HL-60/S4 (cell line): ENCODE data around the gene VEPH1.

Experiments
- in situ Hi-C: fragments of 300-500 bp; cut with MboI; formaldehyde crosslinking; loops from 2 replicates; pipeline ENCODE4 v1.14.3; 2022; ENCODE audit warnings: low sequenced_read_pairs

Gene VEPH1

DNA sequence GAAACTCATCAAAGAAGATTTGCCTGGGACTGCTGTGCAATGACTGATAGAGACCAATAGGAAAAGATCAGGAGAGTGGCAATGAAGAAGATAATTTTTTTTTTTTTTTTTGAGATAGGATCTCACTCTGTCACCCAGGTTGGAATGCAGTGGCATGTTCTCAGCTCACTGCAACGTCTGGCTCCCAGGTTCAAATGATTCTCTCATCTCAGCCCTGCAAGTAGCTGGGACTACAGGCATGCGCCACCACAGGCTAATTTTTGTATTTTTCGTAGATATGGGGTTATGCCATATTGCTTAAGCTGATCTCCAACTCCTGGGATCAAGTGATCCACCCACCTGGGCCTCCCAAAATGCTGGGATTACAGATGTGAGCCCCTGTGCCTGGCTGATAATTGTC is 226.4 kb downstream of the VEPH1 start:
- in situ Hi-C loops, result no loop called here

DNA sequence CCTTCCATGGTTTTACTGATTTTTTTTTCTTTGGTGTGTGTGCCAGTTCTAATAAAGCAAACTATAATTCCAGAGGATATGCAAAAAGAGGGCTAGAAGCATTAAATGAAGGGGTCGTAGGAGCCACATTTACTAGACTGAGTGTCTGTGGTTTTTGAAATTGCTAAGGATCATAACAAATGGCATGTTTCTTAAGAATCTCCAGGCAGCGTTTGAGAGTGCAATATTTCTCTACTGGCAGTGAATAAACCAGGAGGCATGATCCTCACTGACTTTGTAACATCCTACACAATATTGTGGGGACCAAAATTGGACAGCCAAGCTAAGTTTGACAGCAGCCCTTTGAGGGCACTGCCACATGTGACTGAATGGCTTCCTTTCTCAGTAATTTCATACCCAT is 227.4 kb downstream of the VEPH1 start:
- in situ Hi-C loops, result no loop called here

DNA sequence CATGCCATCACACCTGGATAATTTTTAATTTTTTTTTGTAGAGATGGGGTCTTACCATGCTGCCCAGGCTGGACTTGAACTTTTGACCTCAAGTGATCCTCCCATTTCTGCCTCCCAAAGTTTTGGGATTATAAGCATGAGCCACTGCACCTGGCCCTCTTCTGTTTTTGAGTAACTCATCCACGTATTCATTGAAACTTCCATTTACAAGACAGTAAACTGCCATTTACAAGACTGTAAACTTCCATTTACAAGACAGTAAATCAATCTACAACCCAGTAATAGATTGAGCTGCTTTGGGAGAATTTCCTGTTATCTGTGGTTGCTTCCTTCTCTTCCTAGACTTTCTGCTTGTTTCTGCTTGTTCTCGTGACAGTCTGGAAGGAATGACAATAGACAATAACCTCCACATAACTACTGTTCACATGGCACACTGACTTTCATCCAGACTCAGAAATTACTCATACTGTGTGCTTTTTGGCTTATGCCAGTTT is 228.5 kb downstream of the VEPH1 start:
- in situ Hi-C loops, result no loop called here

DNA sequence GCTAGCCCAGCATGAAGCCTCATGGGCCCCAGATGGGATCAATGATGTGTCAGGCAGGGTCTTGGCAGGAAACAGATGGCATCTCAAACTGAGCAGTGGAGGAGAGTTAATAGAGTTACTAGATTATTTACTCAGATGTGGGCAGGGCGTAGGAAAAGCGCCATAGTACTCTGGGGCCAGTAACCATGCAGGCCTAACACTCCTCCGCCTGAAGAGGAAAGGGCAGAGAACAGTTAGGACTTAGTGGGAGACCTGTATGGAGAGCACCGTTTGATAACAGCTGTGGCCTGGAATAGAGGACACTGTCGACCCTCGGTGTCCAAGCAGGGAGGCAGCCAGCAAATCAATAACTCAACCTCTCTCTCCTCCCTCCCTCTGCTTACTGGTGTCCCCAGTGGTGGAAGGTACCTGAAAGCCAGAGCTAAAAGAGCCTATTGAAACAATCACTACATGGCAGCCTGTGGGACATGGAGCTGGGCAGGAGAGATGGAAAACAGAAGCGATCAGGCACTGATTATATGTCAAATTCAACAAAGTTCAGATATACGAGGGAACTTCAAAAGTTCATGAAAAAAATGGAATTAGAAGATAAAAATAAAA is 231.8 kb downstream of the VEPH1 start:
- in situ Hi-C loops, result no loop called here

DNA sequence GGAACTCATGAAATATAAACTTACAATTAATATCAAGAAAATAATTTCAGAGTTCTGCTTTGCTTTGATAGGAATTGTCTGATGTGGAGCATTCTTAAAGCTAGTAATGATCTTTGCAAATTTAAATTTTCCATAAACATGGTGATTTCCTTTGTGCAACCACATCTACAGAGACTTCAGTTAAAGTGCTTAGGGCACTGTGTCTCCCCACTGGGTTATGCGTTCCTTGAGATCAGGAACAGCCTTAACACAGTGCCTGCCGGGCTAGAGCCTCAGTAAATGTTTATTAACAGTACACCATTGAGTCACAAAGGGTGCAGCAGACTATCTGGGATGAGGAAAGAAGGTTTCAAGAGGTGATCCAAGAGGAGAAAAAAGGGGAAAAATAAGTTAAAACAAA is 235.2 kb downstream of the VEPH1 start:
- in situ Hi-C loops, result no loop called here

DNA sequence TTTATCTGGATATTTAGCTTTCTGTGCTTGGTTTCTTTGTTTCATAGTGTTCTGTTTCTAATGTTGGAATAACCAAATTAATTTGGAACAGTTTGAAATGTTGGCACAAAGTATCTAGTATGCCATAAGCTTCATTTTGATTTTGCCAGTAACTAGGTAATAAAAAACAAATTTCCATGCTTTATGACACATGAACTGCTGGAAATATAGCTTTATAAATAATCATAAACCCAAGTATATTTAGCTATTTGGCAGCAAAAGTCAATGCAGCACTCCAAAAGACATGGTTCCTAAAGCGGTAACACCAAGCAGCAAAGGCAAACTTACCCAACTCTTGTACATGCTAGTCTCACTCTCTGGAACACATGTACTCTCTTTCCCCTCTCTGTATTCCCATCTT is 237.3 kb downstream of the VEPH1 start:
- in situ Hi-C loops, result no loop called here

DNA sequence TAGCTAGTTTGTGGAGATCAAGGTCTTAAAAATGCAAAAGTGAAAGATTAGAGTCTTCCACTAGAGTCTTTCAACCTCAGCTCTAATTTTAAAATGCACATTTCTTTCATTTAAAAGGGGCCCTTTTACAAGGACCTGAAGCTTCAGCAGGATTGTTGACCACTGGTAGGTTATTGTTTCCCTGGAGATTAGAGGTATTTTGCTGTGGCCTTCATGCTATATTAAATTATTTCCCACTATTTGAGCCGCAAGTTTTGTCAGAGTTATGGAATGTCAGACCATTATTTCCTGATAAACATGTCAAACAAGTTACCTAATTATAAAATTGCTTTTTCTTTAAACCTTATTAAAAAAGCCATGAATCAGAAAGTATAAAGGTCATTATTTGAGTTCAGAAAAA is 240.2 kb downstream of the VEPH1 start:
- in situ Hi-C loops, result no loop called here

DNA sequence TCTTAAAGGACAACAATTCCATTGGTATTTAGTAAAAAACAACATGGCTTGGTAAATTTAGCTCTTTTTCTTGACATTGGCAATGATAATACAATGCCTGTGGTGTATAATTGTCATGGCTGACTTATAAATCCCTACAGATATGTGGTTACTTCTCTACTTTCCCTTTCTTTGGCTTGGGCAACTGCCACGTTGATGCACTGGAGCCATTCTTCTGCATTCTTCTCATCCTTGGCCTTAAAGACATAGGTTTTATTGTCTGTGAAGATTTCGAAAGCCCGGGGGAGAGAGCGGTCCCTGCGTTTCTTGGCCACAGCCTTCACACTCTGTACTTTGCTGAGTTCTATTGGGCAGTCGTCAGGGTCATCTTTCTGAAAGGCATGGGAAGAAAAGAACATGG is 242.2 kb downstream of the VEPH1 start:
- in situ Hi-C loops, result no loop called here

DNA sequence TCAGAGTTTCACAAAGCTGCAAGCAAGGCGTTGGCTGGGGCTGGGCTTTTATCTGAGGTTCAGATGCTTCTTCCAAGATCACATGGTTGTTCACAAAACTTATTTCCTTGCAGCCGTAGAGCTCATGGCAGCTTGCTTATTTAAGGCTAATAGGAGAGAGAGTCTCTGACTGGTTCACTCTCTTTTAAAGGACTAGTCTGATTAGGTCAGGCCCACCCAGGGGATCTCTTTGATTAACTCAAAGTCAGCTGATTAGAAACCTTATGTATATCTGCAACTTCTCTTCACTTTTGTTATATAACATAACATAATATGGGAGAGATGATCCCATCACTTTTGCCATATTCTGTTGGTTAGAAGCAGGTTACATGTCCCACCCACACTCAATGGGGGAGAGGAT is 243.4 kb downstream of the VEPH1 start:
- in situ Hi-C loops, result no loop called here

DNA sequence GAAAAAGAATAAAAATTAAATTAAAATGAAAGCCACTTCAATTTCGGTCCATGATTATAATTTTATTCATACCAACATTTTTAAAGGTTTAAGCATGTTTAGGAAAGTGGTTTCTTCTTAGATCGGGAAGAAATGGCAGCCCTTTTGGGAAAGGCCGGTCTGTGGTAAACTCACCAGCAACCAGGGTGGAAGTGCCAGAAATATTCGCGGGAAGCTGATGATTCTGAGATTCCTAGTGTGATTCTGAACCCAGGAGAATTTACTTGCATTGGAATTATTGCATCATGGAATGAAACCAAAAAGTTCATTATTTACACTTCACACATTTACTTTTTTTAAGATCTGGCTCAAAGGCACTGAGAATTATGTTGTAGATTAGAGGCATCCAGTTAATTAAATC is 246.1 kb downstream of the VEPH1 start:
- in situ Hi-C loops, result no loop called here

DNA sequence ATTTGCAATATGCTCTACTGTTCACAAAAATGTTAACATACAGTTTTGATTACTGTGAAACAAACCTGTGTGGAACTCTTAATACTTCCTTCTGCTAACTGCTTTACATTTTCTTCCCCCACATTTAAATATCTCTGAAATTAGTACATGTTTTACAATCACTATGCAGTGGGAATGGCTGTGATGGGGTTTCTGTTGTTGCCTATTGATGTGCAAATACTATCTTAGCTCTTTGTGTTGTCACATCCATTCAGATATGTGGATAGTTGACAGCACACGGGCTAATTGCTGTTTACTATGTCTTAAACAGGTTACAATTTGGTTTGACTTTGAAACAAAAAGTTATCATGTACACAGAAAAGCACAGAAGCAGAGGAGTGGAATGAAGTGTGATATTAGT is 247.4 kb downstream of the VEPH1 start:
- in situ Hi-C loops, result no loop called here

DNA sequence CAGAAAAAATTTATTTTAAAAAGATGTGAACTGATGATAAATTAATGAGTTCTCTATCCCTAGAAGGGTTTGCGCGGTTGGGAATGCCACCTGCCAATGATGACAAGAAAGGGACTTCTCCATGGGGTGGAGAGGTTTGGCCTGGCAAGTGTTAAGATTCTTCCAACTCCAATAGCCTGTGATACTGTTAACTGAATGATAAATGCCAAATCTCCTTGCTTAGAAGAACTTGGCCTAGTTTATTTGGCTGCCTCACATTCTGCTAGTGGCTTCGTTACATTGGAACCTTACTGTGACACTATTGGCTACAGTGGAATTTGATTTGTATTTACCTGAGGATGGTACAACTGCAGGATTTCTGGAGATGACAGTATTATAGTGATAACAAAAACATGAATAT is 251.5 kb downstream of the VEPH1 start:
- in situ Hi-C loops, result no loop called here

DNA sequence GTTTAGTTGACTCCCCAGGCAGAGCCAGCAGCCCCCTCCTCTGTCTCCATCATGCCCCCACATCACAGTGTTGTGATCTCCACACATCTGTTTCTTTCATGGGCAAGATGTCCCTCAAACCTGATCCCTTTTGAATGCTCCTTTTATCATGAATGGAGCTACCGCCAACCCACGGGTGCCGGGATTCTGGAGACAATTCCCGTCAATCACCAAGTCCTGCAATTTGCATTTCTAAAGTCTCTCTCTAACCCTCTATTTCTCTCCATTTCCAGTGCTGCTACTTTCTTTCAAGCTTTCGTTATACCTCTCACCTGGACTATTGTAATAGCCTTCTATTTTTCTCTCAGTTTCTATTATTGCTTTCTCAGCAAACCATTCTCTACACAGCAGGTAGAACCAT is 253.6 kb downstream of the VEPH1 start:
- in situ Hi-C loops, result no loop called here

DNA sequence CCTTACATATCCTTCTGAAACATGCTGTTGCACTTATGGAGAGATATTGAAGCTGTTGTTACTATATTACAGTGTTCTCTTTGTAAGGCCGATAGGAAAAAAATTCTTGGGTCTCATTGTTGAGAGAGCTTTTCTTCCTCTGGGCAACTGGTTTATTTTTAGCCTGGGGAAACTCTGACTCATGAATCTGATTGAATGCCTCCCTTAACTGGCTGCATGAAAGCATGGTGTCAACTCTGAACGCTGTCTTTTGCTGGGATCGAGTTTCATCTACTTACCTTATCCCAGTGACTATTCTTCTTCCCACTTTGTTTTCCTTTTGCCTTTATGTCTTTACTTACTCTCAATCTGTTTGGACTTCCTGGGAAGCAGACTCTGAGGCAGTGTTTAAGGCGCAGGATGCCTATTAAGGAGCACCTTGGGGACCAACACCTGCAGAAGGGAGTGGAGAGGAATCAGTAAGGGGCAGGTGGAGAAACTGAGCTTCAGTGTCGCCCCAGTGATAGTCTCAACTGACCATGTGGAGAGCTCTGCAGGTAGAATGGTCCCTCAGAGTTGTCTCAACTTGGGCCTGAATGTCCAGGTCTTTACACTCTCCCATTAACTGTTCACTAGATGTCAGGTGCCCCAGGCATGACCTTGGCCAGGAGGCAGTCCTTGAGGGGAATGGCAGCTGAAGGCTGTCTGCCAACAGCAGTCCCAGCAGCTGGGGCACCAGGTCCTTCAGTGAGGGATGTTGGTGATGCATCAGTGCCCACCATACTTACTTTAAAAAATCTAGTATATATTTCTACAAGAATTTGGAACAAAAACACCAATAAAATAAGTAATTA is 254.4 kb downstream of the VEPH1 start:
- in situ Hi-C loops, result no loop called here

DNA sequence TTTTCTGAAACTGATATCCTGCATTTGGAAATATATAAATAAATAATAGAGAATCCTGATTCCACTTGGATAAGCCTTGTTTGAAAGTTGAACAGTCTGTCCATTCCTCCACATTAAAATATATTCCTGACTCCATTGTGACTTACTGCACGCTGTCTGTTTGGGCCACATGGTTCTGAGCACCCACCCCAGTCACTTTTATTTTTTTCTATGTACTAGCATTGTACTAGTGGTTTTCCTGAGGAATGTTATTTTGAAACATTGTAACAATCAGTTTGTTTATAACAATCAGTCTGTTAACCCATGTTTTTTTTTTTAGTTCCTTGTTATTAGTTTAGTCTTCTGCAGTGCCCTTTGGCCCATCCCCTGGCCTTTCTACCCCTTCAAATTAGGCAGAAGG is 255.8 kb downstream of the VEPH1 start:
- in situ Hi-C loops, result no loop called here

DNA sequence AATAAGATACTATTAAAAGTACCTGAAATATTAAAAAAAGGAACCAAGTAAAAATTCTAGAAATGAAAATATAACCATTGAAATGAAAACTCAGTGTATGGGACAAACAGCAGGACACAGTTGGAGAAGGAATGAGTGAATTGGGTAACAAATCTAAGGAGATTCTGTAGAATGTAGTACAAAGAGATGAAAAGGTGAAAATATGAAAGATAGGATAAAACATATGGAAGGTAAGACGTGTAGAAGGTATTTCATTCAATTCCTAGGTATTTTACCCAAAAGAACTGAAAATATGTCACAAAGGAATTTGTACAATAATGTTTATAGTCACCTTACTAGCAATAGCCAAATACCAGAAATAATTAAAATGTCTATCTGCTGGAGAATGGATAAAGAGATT is 260.4 kb downstream of the VEPH1 start:
- in situ Hi-C loops, result no loop called here

DNA sequence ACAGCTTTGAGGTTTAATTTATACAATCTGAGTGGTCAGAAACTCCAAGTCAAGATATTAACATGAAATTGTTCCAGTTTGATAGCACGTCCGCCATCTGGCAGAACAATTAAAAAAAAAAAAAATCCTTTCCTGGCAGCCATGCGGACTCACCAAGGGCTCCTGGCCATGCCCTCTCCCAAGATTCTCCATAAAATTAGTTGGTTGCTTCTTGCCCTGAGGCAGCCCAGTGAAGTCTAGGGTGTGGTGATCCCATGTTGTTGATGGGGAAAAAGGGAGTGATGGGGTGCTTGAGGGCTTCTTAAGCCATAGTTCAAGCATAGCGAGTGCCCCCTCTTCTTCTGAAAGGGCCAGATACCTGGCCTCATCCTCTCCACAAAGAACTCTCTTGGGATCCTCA is 261.6 kb downstream of the VEPH1 start:
- in situ Hi-C loops, result no loop called here

DNA sequence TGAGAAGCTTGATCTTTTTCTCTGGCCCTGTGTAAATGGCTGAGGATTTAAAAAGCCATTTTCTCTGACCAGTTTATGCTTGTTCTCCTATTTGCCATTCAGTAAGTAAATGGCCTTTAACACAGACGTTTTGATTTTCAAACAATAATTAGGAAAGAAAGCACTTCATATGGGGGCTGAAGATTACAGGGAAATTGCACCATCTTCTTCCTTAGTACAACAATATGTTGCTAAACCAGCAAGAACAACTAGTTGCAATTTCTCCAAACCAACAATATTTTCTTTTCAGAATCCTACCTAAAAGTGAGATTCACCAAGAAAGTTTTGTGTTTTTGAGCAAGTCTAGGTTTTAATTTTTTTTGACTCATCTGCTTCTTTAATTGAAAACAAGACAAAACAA is 262.8 kb downstream of the VEPH1 start:
- in situ Hi-C loops, result no loop called here

DNA sequence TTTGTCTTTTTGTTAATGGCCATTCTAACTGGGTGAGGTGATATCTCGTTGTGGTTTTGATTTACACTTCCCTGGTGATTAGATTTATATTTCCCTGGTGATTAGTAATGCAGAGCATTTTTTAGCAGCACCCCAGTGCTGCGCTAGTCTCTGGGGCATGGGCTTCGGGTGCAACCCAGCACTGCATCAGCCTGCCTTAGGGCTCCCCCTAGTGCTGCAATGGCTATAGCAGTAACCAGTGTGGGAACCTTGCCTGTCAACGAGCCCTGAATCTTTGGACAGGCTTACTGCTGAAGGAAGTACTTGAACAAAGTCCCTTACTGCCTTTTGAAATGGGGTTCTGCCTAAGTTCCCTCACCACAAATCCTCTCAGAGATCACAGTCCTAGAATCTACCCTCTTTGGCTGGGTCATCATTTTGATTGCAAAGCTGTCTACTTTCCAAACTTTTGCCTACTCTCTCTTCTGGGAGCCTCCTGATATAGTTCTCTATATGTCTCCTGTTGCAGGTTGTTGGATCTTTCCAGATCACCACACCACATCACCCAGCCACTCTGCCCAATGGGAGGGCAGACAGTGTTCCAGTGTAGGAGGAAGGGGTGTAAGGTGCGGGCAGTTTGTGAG is 264.0 kb downstream of the VEPH1 start:
- in situ Hi-C loops, result no loop called here

DNA sequence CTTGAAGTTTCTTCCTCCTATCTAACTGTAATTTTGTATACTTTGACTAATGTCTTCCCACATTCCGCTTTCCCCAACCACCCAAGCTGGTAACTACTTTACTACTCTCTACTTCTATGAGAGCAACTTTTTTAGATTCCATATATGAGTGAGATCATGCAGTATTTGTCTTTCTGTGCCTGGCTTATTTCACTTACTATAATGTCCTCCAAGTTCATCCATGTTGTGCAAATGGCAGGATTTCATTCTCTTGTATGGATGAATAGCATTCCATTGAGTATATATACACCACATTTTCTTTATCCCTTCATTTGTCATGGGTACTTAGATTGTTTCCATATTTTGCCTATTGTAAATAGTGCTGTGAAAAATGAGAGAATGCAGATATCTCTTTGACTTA is 264.8 kb downstream of the VEPH1 start:
- in situ Hi-C loops, result no loop called here

DNA sequence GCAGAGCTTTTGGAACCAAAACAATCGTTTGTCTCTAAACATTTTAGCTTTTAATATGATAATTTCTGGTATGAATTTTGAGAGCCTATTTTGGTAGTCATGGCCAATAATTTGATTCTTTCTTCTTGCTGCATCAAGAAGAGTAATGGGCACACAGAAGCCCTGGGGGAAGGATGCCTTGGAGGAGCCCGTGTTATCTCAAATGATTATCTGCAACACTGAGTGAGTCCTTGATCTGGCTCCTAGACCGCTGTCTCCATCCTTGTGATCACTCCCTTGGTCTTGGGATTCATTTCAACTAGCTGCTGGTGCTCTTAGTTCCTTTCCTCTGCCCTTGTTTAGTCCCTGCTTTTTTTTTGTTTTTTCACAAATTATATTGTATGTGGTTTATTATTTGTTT is 265.3 kb downstream of the VEPH1 start:
- in situ Hi-C loops, result no loop called here

DNA sequence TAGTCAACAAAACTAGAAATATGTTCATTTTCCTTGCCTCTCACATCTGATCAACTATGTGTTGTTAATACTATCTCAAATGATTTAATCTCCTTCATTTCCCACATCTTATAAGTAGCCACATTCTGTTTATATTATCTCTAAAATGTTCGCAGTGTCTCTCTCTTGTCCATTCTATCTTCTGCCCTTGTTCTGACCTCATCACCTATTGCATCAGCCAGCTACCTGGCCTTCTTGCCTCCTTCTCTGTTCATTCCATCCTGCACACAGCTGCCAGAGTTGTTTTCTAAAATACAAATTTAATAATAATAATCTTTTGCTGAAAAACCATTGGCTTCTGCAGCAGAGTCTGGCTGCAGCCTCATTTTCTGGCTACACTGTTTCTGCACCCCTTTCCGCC is 267.9 kb downstream of the VEPH1 start:
- in situ Hi-C loops, result no loop called here
